OCI-M2 (cell line): ENCODE measurements around the gene AFM.

Experiments
- DNase-seq: peaks from one replicate; lab custom pipeline; 2025; ENCODE audit not compliant: unreplicated experiment; lab: John Stamatoyannopoulos, UW

Gene AFM

DNA sequence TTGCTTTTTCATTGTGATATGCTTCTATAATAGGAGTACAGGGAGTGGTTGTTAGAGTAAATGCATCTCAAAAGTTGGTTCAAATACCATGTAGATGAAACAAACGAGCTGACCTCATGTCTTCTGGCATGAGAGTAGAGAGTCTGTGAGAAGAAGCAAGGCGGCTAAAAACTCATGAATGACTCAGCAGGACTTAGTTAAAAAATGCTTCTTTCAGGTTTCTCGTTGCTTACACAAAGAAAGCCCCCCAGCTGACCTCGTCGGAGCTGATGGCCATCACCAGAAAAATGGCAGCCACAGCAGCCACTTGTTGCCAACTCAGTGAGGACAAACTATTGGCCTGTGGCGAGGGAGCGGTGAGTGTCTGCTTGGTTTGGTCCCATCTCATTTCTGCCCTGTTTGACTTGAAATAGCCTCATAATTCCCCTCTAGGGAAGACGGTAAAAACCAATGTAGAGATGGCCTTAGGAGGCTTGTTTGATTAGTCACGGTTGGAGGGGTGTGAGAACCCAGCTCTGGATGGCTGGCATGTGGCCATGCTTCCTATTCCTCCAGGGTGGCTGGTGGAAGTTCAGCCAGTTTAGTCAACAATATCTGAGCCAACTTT, 31.0 kb upstream of the AFM start:
- no peak for DNase-seq

DNA sequence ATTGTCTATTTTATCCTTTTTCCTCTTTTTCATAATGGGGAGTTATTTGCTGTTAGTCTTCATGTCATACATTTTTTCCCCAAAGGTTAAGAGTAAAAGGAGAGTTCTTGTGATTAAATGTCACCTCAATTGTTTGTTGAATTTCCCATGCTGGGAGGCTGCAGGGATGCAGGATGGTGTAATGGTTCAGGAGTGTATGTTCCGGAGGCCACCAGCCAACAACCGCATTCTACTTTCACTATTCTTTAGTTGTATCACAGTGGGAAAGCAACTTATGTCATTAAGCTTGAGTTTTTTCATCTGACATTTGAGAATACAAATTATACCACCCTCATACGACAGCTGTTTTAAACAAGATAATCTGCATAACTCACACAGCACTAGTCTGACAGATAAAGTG, 30.1 kb upstream of the AFM start:
- DNase-seq = no peak

DNA sequence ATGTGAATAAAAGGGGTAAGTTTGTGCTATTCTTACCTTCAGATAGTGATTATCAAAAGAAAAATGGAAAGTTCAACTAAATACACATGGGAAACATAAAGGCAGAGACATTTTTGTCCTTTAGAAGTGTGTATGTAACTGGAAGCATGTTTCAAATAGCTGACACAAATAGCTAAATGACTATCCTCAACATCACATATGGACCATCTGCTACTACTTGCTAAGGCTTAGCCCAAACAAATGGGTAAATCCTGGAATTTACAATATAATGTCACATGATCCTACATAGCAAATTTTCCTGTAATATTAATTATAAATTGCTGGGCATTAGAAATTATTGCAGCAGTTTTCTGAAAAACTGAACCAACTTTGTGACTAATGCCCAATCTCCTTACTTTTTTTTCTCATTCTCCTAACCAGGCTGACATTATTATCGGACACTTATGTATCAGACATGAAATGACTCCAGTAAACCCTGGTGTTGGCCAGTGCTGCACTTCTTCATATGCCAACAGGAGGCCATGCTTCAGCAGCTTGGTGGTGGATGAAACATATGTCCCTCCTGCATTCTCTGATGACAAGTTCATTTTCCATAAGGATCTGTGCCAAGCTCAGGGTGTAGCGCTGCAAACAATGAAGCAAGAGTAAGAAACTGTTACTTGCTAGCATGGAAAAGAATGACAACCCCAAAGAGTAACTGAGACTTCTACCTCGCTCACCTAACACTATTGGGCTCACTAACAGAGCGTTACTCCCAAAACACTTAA, 29.4 kb upstream of the AFM start:
- no peak for DNase-seq

DNA sequence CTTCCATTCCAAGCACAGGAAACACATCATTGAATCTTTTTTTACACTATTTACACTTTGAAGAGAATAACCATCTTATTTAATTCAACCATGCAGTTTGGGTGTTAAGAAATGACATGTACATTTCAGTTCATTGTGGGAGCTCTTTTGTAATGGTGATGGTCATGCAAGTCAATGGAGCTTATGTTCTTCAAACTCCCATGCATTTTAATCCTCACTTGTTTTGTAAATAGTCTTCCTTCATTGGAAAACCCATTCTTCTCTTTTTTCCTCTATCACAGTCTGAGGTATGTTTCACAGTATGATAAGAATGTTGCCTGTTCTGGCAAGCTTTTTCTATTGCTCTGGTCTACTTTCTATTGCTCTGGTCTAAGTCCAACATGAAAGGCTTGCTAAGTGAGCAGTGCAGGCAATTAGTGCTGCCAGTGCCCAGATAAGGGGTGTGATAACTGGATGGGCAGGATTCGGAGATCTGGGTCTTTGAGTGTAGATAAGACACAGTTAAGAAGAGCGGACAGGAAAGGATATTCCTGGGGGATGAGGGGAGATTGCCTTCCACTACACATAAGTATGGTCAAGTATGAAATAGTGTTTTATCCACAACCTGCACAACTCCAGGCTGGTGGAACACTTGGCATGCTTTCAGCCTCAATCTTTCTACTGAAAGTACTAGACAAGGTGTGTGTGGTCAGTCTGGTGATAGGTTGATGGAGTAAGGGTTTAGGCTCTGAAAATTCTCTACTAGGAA, 28.4 kb upstream of the AFM start:
- DNase-seq = no peak

DNA sequence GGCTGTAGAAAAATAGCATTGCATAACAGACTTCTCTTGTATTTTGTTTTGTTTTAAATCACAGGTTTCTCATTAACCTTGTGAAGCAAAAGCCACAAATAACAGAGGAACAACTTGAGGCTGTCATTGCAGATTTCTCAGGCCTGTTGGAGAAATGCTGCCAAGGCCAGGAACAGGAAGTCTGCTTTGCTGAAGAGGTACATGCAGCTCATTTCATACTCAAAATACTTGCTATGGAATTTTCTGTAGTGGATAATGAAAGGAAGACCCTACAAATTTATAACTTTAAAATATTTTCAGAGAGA, 27.9 kb upstream of the AFM start:
- DNase-seq = no peak

DNA sequence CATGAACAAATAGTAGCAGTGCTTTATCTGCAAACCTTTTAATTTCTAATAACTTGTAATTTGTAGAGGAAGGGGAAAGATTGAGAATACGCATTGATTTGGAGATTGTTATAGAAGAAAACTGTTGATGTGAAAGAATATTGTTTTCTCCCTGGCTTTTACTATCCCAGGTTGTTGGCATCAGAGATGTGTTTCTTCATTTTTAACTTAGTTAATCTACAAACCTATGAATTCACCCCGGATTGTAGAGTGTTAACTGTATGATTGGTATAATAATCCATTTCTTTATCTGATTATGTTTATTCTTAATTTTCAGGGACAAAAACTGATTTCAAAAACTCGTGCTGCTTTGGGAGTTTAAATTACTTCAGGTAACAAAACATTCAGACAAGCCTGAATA, 26.6 kb upstream of the AFM start:
- DNase-seq = no peak

DNA sequence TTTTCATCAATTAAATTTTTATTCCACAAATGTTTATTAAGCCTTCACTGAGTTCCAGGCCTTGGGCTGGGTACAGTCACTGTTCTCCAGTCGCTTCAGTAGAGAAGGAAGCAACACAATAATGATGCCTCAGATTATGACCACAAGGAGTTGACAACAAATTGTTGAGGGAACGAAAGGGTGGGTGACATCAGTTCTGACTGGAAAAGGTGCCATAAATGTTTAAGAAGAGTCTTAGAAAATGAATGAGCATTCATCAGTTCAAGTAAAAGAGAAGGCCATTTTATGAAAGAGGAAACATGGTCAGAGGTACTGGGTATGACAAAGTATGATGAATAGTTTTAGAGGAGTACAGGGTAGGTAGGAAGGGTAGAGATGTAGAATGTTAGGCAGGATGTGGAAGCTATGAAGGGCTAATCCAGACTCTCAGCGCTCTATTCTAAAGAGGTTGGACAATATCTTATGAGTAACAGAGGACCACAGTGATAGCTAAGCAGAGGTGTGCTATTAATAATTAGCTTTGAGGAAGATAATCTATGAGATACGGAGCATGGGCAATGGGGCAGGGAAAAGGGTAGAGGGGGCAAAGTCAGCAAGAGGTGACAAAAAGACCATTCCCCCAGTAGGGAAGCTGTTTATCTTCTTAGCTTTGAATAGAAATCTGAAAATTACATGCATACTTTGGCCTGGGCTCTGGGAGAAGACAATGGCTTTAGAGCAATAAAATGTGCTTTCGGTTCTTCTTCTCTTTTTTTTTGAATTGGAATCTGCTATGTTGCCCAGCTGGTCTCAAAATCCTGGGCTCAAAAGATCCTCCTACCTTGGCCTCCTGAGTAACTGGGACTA, 25.1 kb upstream of the AFM start:
- no peak for DNase-seq

DNA sequence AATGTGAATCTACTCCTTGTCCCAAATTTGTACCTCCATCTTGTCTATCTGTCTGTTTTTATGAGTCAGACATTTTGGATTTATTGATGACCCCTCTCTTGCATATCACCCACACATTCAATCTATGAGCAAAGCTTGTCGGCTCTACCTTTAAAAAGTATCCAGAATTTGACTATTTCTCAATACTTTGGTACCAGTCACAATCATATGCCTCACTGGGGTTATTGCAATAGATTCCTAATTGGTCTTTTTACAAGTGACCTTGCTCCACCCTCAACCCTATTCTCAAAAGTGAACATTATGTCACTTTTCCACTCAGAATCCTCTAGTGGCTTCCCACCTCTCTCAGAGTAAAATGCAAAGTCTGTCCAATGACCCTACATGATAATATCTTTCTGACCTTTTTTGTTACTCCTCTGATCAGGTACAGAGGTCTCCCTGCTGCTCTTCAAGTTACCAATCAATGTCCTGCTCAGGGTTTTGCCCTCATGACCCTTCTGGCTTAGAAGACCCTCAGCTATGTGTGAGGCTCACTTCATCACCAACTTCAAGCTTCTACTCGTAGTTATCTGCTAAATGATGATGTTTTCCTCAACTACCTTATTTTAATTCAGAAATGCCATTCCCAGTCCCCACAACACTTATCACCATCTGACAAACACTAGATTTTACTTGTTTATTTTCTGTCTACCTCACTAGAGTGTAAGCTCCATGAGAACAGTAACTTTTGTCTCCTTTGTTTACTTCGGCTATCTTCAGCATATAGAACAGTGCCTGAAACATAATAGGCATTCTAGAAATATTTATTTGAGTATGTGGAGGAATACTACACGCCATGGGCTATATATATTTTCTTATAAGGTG, 23.1 kb upstream of the AFM start:
- DNase-seq = no peak

DNA sequence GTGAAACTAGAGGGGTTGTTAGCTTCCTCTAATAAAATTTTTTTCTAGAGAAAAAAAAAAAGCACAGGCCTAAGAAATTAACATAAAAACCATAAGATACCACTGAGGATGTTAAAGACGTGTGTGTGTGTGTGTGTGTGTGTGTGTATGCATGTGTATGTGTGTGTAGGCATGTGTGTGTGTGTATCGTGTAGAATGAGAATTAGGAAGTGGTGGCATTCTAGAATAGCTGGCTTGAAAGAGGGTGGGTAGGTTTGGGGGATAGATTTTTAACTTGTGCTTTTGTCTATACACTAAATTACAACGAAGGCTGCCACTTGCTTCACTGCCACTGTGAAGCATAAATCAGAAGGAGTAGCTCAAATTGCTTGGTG, 22.5 kb upstream of the AFM start:
- DNase-seq = no peak

DNA sequence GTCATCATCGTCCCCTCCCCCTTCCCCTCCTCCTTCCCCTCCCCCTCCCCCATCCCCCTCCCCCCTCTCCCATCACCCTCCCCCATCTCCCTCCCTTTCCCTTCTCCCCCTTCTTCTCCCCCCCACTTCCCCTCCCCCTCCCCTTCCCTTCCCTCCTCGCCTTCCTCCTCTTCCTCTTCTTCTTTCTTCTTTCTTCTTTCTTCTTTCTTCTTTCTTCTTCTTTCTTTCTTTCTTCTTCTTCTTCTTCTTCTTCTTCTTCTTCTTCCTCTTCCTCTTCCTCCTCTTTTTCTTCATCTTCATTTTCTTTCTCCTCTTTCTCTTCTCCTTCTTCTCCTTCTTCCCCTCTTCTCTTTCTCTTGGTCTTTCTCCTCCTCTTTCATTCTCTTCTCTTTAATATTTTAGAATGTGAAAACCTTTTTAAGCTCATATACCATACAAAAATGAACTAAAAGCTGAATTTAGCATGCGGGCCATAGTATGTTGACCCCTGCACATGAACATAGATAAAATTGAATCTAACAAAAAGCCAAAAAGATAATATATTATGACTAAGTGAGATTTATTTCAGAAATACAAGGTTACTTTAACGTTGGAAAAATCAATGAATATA, 20.5 kb upstream of the AFM start:
- DNase-seq = no peak

DNA sequence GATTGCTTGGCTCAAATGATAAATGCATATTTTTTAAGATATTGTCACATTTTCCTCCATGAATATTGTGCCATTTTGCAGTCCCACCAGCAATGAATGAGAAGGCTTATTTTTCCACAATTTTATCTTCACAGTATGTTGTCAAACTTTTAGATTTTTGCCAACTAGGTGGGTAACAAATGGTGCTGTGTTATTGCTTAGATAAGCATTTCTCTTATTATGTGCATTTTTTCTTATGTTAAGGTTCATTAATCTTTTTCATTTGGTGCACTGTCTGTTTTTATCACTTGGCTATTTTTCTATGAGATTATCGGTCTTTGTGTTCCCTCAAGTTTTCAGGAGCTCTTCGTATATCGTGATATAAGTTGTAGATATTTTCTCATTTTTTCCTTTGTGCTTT, 13.4 kb upstream of the AFM start:
- no peak for DNase-seq

DNA sequence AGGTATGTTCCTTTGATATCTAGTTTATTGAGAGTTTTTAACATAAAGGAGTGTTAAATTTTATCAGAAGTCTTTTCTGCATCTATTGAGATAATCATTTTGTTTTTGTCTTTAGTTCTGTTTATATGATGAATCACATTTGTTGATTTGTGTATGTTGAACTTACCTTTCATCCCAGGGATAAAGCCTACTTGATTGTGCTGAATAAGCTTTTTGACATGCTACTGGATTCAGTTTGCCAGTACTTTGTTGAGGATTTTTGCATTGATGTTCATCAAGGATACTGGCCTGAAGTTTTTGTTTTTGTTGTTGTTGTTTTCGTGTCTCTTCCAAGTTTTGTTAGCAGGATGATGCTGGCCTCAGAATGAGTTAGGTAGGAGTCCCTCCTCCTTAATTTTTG, 10.8 kb upstream of the AFM start:
- DNase-seq = no peak

DNA sequence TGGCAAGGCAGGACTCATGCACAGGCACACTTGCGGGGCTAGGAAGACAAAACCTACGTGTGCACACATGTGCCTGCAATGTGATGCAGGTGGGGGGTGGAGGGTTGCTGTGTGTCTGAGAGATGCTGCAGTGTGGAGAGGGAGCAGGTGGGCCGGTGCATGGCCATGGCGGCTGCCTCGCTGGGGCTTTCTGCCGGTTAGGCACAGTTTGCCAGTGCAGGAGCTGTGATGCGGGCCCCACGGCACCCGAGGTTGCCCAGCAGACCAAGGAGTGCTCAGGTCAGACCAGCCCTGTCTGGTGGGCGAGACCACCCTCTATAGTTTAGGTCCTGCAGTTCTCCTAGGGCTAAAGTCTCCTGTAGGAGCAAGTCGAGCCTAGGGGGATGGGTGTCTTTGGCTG, 4.4 kb upstream of the AFM start:
- DNase-seq = no peak

DNA sequence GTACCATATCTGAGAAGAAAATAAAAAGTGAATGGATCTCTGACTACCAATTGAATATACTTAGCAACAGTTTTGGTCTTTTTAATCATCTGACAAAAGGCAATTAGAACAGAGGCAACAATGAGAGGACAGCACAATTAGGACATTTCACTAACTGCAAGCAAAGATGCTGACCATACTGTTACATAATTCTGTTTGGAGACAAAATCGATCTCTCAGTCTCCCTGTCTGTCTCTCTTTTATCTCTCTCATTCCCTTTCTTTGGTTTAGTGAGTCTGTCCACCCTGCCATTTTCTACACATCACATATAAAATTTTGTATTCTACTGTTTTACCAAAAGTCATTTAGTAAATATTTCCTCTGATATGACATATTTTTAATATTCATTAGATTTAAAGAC, 2.2 kb upstream of the AFM start:
- DNase-seq = no peak

DNA sequence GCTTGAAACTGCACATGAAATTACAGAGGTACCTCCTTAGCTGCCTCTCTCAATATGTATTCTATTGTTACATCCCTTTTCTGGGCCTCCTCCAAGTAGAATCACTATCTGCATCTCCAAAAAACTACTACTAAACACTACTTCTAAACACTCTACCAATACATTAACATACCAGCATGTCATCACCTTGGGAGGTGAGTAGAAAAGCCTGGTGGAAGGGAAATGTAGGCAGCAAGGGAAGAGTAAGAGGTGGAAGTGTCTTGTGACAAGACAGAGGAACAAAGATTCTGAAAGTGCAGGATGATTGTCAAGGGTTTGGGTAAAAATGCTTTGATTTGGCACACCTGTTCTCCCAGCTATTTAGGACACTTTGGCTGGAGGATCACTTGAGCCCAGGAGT, 3.5 kb downstream of the AFM start:
- no peak for DNase-seq

DNA sequence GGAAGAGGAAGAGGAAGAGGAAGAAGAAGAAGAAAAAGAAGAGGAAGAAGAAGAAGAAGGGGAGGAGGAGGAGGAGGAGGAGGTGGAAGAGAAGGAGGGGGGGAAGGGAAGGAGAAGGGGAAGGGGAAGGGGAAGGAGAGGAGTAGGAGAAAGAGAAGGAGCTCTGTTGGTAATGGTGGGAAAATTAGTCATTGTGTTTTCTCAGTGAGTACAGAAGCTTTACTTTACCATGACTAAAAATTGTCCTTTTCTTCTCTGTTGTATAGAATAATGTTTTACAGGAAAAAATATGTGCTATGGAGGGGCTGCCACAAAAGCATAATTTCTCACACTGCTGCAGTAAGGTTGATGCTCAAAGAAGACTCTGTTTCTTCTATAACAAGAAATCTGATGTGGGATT, 4.1 kb downstream of the AFM start:
- DNase-seq = no peak

DNA sequence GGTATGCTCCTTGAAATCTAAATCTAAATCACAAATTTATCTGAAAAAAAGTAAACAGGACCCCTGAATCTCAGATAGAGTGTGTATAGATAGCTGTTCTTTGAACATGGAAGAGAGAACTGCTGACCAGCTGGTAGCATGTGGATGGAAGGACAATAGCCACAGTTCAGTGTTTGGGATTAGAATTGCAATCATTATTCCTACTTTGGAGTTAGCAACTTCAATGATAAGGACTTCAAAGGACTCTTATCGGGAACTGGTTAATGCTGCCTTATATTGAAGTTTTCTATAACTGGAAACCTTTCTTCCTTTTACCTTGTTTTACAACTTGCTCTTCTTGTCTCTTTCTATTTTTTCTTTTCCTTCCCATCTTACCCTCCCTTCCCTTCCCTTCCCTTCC, 5.0 kb downstream of the AFM start:
- DNase-seq = no peak

DNA sequence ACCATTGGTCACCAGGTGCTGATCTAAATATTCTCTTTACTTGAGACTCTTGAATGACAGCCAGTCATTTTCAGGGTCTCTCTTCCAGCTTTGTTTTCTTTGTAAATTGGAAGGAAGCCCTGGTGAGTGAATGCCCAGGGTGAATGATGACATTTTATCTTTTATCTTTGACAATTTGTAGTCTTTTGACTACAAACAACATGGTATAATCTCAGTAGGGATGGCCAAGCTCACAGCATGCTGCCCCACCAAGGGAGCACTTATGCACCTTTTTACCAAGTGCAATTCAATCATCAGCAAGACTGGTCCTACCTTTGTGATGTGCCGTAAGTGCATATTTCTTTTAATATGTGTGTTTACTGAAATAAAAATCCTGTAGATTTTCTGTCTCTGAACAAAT, 5.7 kb downstream of the AFM start:
- no peak for DNase-seq

DNA sequence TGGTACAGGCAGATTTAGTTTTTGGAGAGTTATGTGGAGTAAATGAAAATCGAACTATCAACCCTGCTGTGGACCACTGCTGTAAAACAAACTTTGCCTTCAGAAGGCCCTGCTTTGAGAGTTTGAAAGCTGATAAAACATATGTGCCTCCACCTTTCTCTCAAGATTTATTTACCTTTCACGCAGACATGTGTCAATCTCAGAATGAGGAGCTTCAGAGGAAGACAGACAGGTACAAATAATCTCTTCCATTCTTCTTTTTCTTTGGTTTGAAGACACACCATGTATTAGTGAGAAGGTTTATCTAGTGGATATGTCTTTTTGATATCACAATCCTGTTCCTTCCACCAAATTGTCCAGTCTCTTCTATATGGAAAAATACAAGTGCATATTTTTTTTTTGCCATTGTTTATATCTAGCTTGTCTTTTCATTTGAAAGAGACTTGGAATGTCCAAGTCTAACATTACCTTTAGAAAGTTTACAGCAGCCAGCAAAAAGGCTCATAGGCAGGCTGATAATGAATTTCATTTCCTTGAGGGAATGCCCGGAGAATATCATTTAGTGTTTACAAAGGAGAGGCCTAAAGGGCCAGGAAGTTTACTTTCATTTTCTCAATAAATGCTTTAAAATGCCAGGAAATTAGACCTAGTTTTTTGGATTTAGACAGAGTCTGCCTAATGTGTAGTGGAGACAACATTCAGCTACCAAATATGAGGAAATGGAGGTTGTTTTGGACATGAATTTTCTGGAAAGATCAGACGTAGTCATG, 18.6 kb downstream of the AFM start:
- no peak for DNase-seq
